GM18907 (cell line): Measurements from ENCODE around the gene ZCCHC10.
"Not testable (repeated sequence)": the region's sequence is repeated elsewhere in the genome, so short reads cannot be mapped to it uniquely, and the experiment has no call there.

Experiments
- ATAC-seq: cut with Tn5 transposase; IDR thresholded peaks from one replicate; pipeline ENCODE4 v1.9.1; 2021; ENCODE audit warnings: mild to moderate bottlenecking, moderate library complexity; ENCODE audit not compliant: unreplicated experiment

ZCCHC10 gene

DNA sequence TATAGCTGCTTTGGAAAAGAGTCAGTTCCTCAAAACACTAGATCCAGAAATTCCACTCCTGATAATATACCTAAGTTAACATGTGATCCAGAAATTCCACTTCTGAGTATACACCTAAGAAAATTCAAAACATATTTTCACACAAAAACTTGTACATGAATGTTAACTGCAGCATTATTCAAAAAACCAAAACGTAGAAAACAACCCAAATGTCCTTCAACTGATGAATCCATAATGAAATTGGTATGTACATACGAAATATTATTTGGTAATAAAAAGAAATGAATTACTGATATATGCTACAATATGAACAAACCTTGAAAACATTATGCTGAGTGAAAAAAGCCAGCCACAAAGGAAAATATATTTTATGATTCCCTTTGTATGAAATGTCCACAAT is 46.4 kb downstream of the ZCCHC10 start:
- no peak for ATAC-seq

DNA sequence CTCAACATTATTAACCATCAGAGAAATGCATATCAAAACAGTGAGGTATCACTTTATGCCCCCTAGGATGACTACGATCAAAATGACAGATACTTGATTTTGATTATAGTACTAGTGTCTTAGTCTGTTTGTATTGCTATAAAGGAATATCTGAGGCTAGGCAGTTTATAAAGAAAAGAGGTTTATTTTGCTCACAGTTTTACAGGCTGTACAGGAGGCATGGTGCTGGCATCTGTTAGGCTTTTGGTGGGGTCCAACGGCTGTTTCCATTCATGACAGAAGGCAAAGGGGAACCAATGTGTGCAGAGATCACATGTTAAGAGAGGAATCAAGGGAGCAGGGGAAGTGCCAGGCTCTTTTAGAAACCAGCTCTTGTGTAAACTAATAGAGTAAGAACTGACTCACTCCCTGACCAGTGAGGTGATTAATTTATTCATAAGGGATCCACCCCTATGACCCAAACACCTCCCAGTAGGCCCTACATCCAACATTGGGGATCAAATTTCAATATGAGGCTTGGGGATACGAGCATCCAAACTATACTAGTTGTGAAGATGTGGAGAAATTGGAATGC is 46.9 kb downstream of the ZCCHC10 start:
- no peak for ATAC-seq

DNA sequence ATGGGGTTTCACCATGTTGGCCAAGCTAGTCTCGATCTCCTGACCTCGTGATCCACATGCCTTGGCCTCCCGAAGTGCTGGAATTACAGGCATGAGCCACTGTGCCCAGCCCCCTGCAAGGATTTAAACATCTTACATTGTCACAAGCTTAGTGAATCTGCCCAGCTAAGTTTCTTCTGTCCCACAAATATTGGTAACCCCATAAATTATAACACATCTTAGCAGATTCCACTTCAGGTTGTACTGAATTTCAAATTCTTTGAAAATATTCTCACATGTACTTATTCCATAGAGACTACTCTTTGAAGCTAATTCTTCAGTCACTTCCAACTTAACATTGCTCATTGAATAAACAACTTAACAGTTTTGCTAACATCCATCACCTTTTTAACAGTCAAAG is 49.5 kb downstream of the ZCCHC10 start:
- ATAC-seq: no peak

DNA sequence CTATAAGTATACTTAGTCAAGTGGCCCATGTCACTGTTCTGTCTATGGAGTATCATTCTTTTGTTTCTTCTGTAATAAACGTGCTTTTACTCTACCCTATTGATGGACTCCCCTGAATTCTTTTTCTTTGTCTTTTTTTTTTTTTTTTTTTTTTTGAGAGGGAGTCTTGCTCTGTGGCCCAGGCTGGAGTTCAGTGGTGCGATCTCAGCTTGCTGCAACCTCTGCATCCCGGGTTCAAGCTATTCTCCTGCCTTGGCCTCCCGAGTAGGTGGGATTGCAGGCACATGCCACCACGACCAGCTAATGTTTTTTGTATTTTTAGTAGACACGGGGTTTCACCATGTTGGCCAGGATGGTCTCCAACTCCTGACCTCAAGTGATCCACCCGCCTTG is 53.9 kb downstream of the ZCCHC10 start:
- ATAC-seq: not testable (repeated sequence)

DNA sequence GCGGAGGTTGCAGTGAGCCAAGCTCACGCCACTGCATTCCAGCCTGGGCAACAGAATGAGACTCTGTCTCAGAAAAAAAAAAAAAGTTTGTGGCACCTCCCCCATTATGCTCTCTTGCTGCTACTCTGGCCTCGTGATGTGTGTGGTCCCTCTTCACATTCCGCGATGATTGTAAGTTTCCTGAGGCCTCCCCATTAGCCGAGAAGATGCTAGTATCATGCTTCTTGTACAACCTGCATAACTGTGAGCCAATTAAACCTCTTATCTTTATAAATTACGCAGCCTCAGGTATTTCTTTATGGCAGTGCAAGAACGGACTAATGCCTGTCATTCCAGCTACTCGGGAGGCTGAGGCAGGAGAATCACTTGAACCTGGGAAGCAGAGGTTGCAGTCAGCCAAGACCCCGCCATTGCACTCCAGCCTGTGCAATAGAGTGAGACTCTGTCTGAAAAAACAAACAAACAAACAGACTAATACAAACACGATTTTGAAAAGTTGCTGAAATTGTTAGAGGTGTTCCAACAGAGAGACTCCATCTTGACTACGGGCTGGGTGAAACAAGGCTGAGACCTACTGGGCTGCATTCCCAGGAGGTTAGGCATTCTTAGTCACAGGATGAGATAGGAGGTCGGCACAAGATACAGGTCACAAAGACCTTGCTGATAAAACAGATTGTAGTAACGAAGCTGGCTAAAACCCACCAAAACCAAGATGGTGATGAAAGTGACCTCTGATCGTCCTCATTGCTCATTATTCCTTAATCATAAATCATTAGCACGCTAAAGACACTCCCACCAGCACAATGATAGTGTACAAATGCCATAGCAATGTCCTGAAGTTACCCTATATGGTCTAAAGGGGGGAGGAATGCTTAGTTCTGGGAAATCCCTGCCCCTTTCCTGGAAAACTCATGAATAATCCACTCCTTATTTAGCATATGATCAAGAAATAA is 54.6 kb downstream of the ZCCHC10 start:
- no peak for ATAC-seq

DNA sequence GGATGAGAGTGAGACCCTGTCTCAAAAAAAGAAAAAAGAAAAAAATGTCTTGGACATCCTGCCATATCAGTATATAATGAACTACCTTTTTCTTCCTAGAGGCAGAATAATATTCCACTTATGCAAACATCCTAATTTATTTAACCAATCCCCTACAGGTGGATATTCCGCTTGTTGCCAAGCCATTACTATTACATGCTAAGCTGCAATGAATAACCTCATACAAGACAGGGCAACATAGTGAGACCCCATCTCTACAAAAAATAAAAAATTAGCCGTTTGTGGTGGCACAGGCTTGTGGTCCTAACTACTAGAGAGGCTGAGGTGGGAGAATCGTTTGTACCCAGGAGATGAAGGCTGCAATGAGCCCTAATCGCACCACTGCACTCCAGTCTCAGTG is 61.2 kb downstream of the ZCCHC10 start:
- no peak for ATAC-seq

DNA sequence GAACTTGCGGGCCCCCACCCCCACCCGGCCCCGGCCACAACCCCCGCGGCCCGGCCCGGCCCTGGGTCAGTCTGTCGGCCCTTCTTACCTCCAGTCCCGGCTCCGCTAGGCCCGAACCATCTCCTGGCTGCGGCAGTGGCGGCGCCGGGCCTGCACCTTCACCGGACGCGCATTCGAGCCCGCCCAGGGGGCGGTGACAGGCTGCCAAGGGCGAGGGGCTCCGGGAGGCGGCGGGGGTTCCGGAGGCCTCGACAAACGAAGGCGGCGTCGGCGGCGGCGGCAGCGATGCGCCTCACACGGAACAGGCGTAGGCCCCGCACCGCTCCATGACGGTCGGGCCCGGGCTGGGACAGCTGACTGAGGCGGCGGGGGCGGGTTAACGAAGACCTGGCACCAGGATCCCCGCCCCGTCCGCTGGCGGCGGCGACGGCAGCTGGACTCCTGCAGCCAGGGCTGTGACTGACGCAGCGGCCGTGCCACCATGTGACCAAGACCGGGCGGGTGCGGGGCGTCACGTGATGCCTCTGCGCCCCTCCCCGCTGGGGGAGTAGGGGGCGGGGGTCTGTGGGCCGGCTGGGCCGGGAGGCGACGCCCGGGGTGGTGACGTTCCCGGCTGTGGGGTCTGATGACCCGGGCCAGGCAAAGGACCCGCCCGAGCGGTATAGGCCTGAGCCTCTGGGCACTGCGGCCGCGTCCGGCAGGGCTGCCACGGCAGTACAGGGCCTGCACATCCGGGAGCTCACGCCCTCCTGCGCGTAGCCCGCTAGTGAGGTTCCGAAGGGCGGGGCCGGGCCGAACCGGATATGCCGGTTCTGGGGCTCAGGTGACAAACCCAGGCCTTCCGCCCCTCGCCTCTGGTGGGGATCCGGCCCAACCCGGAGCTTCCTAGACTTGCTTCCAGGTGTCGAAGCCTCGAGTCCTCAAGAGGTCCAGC is 62.9 kb downstream of the ZCCHC10 start, which contains the start of gene AFF4:
Gene AFF4, minus strand, starts transcription at position 464 of the 934 bp plus-strand sequence. CDS start 26,445 bp downstream, outside the sequence.
- ATAC-seq: peak; percentile 94

DNA sequence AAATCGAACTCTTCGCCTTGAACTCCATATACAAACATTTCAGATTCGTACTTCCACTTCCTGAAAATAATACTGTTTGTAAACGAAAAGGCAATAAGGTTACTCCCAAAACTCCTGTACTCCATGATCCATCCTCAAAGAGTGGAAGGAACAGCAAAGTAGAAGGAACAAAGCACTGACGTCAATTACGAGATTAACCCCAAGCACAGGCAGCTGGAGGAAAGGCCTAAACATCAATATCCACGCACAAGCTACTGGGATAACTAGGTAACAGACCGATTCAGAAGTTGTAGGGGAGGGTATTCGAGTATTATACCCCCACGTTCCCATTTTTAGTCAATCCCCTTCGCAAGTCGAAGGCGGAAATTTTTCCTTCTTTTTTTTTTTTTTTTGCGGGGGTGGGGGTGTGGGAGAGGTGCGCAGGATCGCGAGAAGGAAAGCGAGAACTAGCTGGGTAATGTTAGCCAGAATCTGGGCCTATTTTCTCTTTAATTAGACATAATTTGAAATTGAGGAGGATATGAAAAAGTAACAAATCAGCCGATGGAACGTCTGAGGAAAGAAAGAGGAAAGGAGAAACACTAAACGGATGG is 63.8 kb downstream of the ZCCHC10 start:
- no peak for ATAC-seq

DNA sequence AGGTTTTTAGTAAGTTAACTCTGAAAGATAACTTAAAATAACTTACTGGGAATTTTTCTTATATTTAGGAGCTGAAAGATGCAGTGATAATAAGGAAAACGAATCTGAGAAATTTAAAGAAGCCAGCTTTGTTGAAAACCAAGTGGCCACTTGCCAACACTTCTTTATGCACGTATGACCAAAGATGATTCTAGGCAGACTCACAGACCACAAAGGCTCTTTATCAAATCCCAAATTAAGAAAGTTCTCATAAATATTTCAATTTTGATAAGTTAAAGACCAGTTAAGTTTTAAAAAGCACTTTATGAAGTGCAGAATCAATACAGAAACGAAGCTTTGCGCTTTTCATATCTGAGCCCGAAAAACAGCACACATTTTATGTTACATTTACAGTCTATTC is 64.5 kb downstream of the ZCCHC10 start:
- no peak for ATAC-seq

DNA sequence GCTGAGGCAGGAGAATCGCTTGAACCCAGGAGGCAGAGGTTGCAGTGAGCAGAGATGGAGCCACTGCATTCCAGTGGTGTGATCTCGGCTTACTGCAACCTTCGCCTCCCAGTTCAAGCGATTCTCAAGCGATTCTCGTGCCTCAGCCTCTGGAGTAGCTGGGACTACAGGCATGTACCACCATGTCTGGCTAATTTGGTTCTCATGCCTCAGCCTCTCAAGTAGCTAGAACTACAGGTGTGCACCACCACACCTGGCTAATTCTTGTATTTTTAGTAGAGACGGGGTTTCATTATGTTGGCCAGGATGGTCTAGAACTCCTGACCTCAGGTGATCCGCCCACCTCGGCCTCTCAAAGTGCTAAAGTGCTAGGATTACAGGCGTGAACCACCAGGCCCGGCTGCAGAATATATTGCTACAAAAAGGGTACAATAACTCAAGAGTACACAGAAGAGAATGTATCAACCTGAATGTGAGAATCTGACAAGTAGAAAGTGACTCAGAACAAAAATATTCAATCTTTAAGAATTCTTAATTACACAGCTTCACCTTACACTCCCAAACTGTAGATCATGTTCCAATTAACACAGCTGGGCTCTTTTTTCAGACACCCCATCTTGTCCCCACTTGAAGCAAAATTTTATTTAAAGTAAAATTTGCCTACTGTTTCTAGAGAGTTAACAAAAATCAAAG is 65.1 kb downstream of the ZCCHC10 start:
- ATAC-seq: not testable (repeated sequence)

DNA sequence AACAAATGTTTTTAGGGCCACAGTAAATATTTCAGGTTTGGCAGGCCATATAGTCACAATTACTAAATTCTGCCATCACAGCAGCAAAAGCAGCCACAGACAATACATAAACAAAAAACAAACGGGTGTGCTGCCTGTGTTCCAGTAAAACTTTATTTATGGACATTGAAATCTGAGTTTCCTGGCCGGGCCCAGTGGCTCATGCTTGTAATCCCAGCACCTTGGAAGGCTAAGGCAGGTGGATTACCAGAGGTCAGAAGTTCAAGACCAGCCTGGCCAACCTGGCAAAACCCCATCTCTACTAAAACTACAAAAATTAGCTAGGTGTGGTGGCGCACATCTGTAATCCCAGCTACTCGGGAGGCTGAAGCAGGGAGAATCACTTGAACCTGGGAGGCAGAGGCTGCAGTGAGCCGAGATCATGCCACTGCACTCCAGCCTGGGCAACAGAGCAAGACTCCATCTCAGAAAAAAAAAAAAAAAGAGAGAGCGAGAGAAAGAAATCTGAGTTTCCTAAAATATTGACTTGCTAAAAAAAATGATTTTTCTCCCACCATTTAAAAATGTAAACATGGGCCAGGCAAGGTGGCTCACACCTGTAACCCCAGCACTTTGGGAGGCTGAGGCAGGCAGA is 70.1 kb downstream of the ZCCHC10 start:
- ATAC-seq: not testable (repeated sequence)

DNA sequence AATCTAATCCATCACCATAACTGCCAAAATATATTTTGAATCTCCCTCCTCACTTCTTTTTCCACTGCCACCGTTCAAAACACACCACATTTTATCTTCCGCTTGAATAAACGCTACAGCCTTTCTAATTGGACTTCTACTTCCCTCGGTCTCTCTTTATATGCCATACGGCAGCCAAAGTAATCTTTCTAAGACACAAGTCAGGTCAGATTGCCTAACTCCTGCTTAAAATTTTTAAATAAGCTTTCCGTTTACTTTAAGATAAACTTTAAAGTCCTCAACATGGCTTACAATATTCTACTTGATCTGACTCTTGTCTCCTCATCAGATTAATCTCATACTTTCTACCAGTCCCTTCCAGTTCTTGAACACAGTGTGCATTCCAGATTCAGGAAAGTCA is 72.6 kb downstream of the ZCCHC10 start:
- no peak for ATAC-seq

DNA sequence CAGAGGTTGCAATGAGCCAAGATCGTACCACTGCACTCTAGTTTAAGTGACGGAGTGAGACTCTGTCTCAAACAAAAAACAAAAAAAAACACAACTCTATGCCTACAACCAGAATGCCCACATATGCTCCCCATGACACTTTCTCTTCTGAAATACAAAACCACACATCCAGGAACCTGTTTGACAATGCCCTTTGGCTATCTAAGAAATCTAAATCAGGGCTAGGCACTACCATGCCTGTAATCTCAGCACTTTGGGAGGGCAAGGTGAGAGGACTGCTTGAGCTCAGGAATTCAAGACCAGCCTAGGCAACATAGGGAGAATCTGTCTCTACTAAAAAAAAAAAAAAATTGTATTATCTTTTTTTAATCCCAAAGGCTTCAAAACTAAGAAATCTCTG is 73.5 kb downstream of the ZCCHC10 start:
- no peak for ATAC-seq

DNA sequence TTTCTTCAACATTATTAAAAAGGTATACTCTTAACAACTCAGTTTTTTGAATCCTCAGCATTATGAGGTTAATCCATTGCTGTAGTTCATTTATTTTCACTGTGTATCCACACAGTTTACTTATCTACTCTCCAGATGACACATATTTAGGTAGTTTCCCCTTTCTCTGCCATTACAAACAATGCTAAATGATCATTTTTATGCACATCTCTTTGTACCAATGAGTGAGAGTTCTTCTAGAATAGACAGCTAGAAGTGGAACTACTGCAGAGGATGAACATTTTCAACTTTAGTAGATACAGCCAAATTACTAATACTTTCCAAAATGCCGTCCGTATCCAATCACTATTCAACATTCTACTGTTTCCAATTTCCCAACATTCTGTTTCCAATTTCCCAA is 74.5 kb downstream of the ZCCHC10 start:
- no peak for ATAC-seq

DNA sequence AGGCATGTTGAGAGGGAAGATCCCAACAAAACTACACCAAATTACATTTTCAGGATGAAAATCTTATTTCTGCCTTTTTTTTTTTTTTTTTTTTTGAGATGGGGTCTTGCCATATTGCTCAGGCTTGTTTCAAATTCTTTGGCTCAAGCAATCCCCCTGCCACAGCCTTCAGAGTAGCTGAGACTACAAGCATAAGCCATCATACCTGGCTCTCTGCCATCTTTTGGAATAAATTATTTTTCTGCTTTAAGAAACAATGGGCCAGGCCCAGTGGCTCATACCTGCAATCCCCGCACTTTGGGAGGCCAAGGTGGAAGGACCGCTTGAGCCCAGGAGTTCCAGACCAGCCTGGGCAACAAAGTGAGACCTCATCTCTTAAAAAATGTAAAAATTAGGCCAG is 77.2 kb downstream of the ZCCHC10 start:
- no peak for ATAC-seq

DNA sequence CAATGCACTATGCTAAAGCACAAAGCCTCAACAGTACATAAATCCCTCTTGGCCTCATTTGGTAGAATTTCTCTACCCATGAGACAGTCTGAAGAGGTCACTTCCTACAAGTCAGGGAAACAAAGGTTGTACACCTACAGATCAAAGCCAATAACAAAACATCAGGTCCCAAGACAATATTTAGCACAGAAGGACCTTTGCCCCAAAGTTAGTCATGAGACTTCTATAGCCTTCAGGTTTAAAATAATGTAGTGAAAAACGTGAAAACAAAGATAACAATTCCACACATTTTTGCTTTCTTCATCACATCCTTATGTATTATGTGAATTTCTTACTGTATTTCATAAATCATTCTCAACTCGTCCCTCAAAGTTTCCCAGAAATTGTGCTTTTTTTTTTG is 78.7 kb downstream of the ZCCHC10 start:
- no peak for ATAC-seq
